ENCODE results near the gene DOCK1. TPM values are rescaled to one million over a fixed set of nuclear protein-coding genes. Genes with fewer than 3 reads are reported as not detected.

DOCK1 gene
- total RNA-seq, 6 experiments from 2014 or later: 50.6 to 59.9 (median 54.7) TPM

GRCh38 chr10:127464561-127464960 is 559.3 kb downstream of the DOCK1 start:
- no peak overlapping the region for H3K4me3 Mint-ChIP-seq
- TF ChIP-seq CTCF (IDR thresholded peaks at IDR 0.05): no peak
- peaks cover 14% of the 10 kb centered on the region; the same call in 1 of the 2 replicates for H3K9me3 Mint-ChIP-seq

GRCh38 chr10:127467811-127468210 is 562.6 kb downstream of the DOCK1 start:
- Mint-ChIP-seq H3K4me3 (no peak overlapping the region), H3K9me3 (peaks cover 5% of the 10 kb centered on the region; the same call in 1 of the 2 replicates), H3K27ac (no peak overlapping the region), H3K36me3 (ENCODE audit: low read depth) (no peaks in the 10 kb centered on the region), H3K27me3 (ENCODE audit: insufficient read depth) (peaks cover 17% of the 10 kb centered on the region), H3K4me1 (ENCODE audit: low read depth) (no peaks in the 10 kb centered on the region)
- DNase-seq: no peak
- no peak for TF ChIP-seq CTCF (IDR thresholded peaks at IDR 0.05)

More at GRCh38 chr10:127464561-127464960, 559.3 kb downstream of the DOCK1 start:
- Mint-ChIP-seq H3K27ac (no peak overlapping the region), H3K27me3 (ENCODE audit: insufficient read depth) (peaks cover 14% of the 10 kb centered on the region), H3K4me1 (ENCODE audit: low read depth) (no peaks in the 10 kb centered on the region), H3K36me3 (ENCODE audit: low read depth) (no peaks in the 10 kb centered on the region)
- DNase-seq: no peak

- TF ChIP-seq CTCF (IDR thresholded peaks at IDR 0.05): no peak
- no peak overlapping the region for H3K27ac Mint-ChIP-seq
- no peak for DNase-seq
- no peaks in the 10 kb centered on the region for H3K36me3 Mint-ChIP-seq (ENCODE audit: low read depth)
- no peak overlapping the region for H3K4me3 Mint-ChIP-seq
- no peaks in the 10 kb centered on the region for H3K4me1 Mint-ChIP-seq (ENCODE audit: low read depth)
- peaks cover 5% of the 10 kb centered on the region; the same call in 1 of the 2 replicates for H3K9me3 Mint-ChIP-seq
- peaks cover 15% of the 10 kb centered on the region for H3K27me3 Mint-ChIP-seq (ENCODE audit: insufficient read depth)
These were observed 563.4 kb downstream of the DOCK1 start for GRCh38 chr10:127468632-127469031.

GRCh38 chr10:127470911-127471310 is 565.7 kb downstream of the DOCK1 start:
- Mint-ChIP-seq H3K9me3 (no peaks in the 10 kb centered on the region), H3K27me3 (ENCODE audit: insufficient read depth) (peaks cover 11% of the 10 kb centered on the region), H3K27ac (no peak overlapping the region), H3K36me3 (ENCODE audit: low read depth) (no peaks in the 10 kb centered on the region), H3K4me3 (no peak overlapping the region), H3K4me1 (ENCODE audit: low read depth) (no peaks in the 10 kb centered on the region)
- no peak for TF ChIP-seq CTCF (IDR thresholded peaks at IDR 0.05)
- DNase-seq: no peak

- Mint-ChIP-seq H3K4me1 (ENCODE audit: low read depth) (no peaks in the 10 kb centered on the region), H3K9me3 (no peaks in the 10 kb centered on the region), H3K27me3 (ENCODE audit: insufficient read depth) (peaks cover 2% of the 10 kb centered on the region), H3K27ac (no peak overlapping the region), H3K36me3 (ENCODE audit: low read depth) (no peaks in the 10 kb centered on the region), H3K4me3 (no peak overlapping the region)
- DNase-seq: no peak
- TF ChIP-seq CTCF (IDR thresholded peaks at IDR 0.05): no peak
These were observed 567.7 kb downstream of the DOCK1 start for GRCh38 chr10:127472976-127473375.

- H3K9me3 Mint-ChIP-seq: no peaks in the 10 kb centered on the region
- H3K27me3 Mint-ChIP-seq (ENCODE audit: insufficient read depth): peaks cover 2% of the 10 kb centered on the region
- H3K4me1 Mint-ChIP-seq (ENCODE audit: low read depth): no peaks in the 10 kb centered on the region
- TF ChIP-seq CTCF (IDR thresholded peaks at IDR 0.05): no peak
- no peaks in the 10 kb centered on the region for H3K36me3 Mint-ChIP-seq (ENCODE audit: low read depth)
- H3K4me3 Mint-ChIP-seq: no peak overlapping the region
- DNase-seq: no peak
- H3K27ac Mint-ChIP-seq: no peak overlapping the region
These were observed 569.3 kb downstream of the DOCK1 start for GRCh38 chr10:127474501-127474900.

Data from HFFc6 (cell line).